GM19238 (cell line): ENCODE measurements around the gene SCAF8.

Experiments used
- DNase-seq: peaks from one replicate; pipeline ENCODE4 v3.0.0; 2011; ENCODE audit warnings: low spot score; ENCODE audit not compliant: insufficient read length

Gene SCAF8

DNA sequence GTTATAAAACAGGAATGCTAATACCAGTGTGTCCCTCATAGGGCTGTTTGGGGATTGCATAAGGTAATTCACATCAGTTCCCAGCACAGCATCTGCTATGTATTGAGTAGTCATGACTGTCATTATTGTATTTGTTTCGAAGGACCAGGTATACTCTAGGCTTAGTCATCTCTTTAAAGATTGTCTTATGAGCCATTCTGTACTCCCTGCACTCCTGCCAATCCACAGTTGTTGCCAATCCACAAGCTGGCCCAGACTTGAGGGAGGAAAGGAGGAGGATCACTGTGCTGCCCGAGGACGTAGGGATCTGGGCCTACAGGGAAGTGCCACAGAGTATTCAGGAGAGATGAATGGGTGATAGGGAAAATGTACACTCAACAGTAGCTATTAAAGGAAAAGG, 148.9 kb downstream of the SCAF8 start:
- DNase-seq, result no peak
